Stimulated activated CD4-positive, alpha-beta T cell treated with anti-CD3 and anti-CD28 coated beads, TNF-alpha, amount 100 ng/mL, for 4 hours (primary cell): ENCODE measurements around the gene SLC25A11.
"Not testable (repeated sequence)": the region's sequence is repeated elsewhere in the genome, so short reads cannot be mapped to it uniquely, and the experiment has no call there.

ENCODE experiments used
- DNase-seq, 3 experiments: peaks; one replicate each; pipeline ENCODE4 v3.0.0-alpha.2; 2020; ENCODE audit warnings: low read depth in 3 of 3

The SLC25A11 gene

GRCh38 chr17:4945176-4945943 lies 5.5 kb upstream of the SLC25A11 start:
- DNase-seq: peak; percentile 75 to 79 (median 78)

GRCh38 chr17:4944554-4945175 lies 4.8 kb upstream of the SLC25A11 start:
- no peak for DNase-seq

GRCh38 chr17:4944163-4944553 lies 4.3 kb upstream of the SLC25A11 start:
- DNase-seq: no peak

GRCh38 chr17:4942760-4943508 lies 3.1 kb upstream of the SLC25A11 start:
- no peak for DNase-seq

GRCh38 chr17:4941319-4941610 lies 1.4 kb upstream of the SLC25A11 start:
- DNase-seq: no peak

GRCh38 chr17:4940555-4941318 lies 891 bp upstream of the SLC25A11 start:
- DNase-seq: no peak

- no peak for DNase-seq
These were observed 375 bp downstream of the SLC25A11 start for GRCh38 chr17:4939546-4939795.

GRCh38 chr17:4938688-4939545 lies 929 bp downstream of the SLC25A11 start:
- no peak for DNase-seq

GRCh38 chr17:4938069-4938491 lies 1.8 kb downstream of the SLC25A11 start:
- DNase-seq: no peak

- no peak for DNase-seq
These were observed 2.3 kb downstream of the SLC25A11 start for GRCh38 chr17:4937553-4937952.

- DNase-seq: no peak
These were observed 3.4 kb downstream of the SLC25A11 start for GRCh38 chr17:4936436-4936835.

- DNase-seq: no peak
These were observed 4.2 kb downstream of the SLC25A11 start for GRCh38 chr17:4935650-4936049.

GRCh38 chr17:4934173-4934979 lies 5.5 kb downstream of the SLC25A11 start:
- no peak for DNase-seq

- DNase-seq: no peak
These were observed 6.2 kb downstream of the SLC25A11 start for GRCh38 chr17:4933646-4934045.

- no peak for DNase-seq
These were observed 7.1 kb downstream of the SLC25A11 start for GRCh38 chr17:4932756-4933155.

GRCh38 chr17:4931963-4932362 lies 7.9 kb downstream of the SLC25A11 start, which contains the start of gene GP1BA:
GP1BA (plus strand) TSS chr17:4932277; CDS start chr17:4932605, 328 bp downstream.
- DNase-seq: no peak

- DNase-seq: no peak
These were observed 11.0 kb downstream of the SLC25A11 start for GRCh38 chr17:4928881-4929280.

- not testable (repeated sequence) for DNase-seq
These were observed 13.1 kb downstream of the SLC25A11 start for GRCh38 chr17:4926577-4927335.

GRCh38 chr17:4921320-4921719 lies 18.5 kb downstream of the SLC25A11 start:
- no peak for DNase-seq
